Caco-2 (cell line): ENCODE data around the gene RNF186. TPM values are rescaled to one million over a fixed set of nuclear protein-coding genes. Genes with fewer than 3 reads are reported as not detected.

ENCODE experiments used
- BruUV-seq: library from RNA; stranded (reverse); fragments of 400-500 nt; replicated peaks from 2 replicates; lab custom pipeline; 2021; lab: Mats Ljungman, UMichigan
- CTCF ChIA-PET: fragments of 300-600 bp; sonication (Branson Sonifier 250); formaldehyde crosslinking; loops from one replicate; lab custom pipeline; 2022; ENCODE audit warnings: antibody characterized with exemption; lab: Charles Lee
- POLR2A ChIA-PET: fragments of 300-600 bp; sonication (Branson Sonifier 250); formaldehyde crosslinking; loops from one replicate; lab custom pipeline; 2022; ENCODE audit warnings: antibody characterized with exemption; lab: Charles Lee
- DNase-seq, 2 experiments: peaks; one replicate each; pipeline versions ENCODE4 v3.0.0 to v3.0.0-alpha.2; 2020 to 2022
- H3K27me3 ChIP-seq: replicated peaks from 2 replicates; pipeline ENCODE4 v1.6.0; 2011; ENCODE audit warnings: low read length; ENCODE audit not compliant: control insufficient read depth, insufficient read depth
- H3K36me3 ChIP-seq: 2 replicates; pipeline ENCODE4 v1.5.1; 2011; ENCODE audit warnings: low read length; ENCODE audit not compliant: control insufficient read depth, insufficient read depth
- H3K4me1 ChIP-seq: fragments of 250-450 bp; sonication (Bioruptor Pico); 2 replicates; pipeline ENCODE4 v1.5.1; 2020; ENCODE audit warnings: mild to moderate bottlenecking
- H3K4me3 ChIP-seq: 2 replicates; pipeline ENCODE4 v1.5.1; 2011; ENCODE audit warnings: low read depth, mild to moderate bottlenecking, control low read depth, low read length
- H3K9me3 ChIP-seq: fragments of 250-450 bp; sonication (Bioruptor Pico); 2 replicates; pipeline ENCODE4 v1.5.1; 2020; ENCODE audit warnings: mild to moderate bottlenecking, moderate library complexity
- H3K27ac Mint-ChIP-seq: one replicate; pipeline ENCODE4 v1.8.0; 2022; ENCODE audit warnings: mixed read lengths; ENCODE audit not compliant: unreplicated experiment
- H3K27me3 Mint-ChIP-seq: one replicate; pipeline ENCODE4 v1.8.0; 2022; ENCODE audit warnings: mixed read lengths; ENCODE audit not compliant: insufficient read depth, unreplicated experiment
- H3K36me3 Mint-ChIP-seq: one replicate; pipeline ENCODE4 v1.8.0; 2022; ENCODE audit warnings: mild to moderate bottlenecking, mixed read lengths; ENCODE audit not compliant: insufficient read depth, unreplicated experiment
- H3K4me1 Mint-ChIP-seq: one replicate; pipeline ENCODE4 v1.8.0; 2022; ENCODE audit warnings: low read depth, mixed read lengths; ENCODE audit not compliant: unreplicated experiment
- H3K4me3 Mint-ChIP-seq: one replicate; pipeline ENCODE4 v1.8.0; 2022; ENCODE audit warnings: mild to moderate bottlenecking, moderate library complexity, mixed read lengths; ENCODE audit not compliant: unreplicated experiment
- H3K9me3 Mint-ChIP-seq: one replicate; pipeline ENCODE4 v1.8.0; 2022; ENCODE audit warnings: mixed read lengths; ENCODE audit not compliant: unreplicated experiment
- intact Hi-C: fragments of 100-400 bp; cut with micrococcal nuclease; formaldehyde crosslinking; loops from one replicate; pipeline ENCODE4 v1.10.0; 2022; ENCODE audit not compliant: unreplicated experiment
- total RNA-seq: library from RNA; stranded (reverse); gene quantifications from 2 replicates; pipeline ENCODE4 v1.2.3, GENCODE V29; 2022
- TF ChIP-seq, protein P1 (sequence below), 2 experiments: fragments of 200-600 bp in 1 of 2; IDR thresholded peaks; 1 replicate in 1 of 2; 2 replicates in 1 of 2; pipeline versions ENCODE4 v1.5.1 to v1.8.0; 2011 to 2022; ENCODE audit warnings: antibody characterized with exemption in 1 of 2, control low read depth in 1 of 2, inconsistent platforms in 1 of 2, low read depth in 1 of 2, low read length in 1 of 2, mild to moderate bottlenecking in 1 of 2, moderate library complexity in 1 of 2; ENCODE audit not compliant: insufficient read depth in 1 of 2, severe bottlenecking in 1 of 2, unreplicated experiment in 1 of 2

Gene RNF186
- total RNA-seq, 1 experiment from 2014 or later, result not detected

GRCh38 chr1:19769211-19769932 is 45.7 kb downstream of the RNF186 start:
- Mint-ChIP-seq H3K36me3 (no peaks in the 10 kb centered on the region), H3K4me3 (no peak overlapping the region), H3K4me1 (no peaks in the 10 kb centered on the region), H3K27ac (no peak overlapping the region), H3K27me3 (no peaks in the 10 kb centered on the region), H3K9me3 (no peaks in the 10 kb centered on the region)
- no peaks in the 10 kb centered on the region for H3K27me3 ChIP-seq
- BruUV-seq, result no TSS peak
- H3K9me3 ChIP-seq, result no peaks in the 10 kb centered on the region
- H3K4me1 ChIP-seq, result no peaks in the 10 kb centered on the region
- ChIA-PET CTCF (no interaction called here), POLR2A (no interaction called here)
- TF ChIP-seq, protein P1, sequence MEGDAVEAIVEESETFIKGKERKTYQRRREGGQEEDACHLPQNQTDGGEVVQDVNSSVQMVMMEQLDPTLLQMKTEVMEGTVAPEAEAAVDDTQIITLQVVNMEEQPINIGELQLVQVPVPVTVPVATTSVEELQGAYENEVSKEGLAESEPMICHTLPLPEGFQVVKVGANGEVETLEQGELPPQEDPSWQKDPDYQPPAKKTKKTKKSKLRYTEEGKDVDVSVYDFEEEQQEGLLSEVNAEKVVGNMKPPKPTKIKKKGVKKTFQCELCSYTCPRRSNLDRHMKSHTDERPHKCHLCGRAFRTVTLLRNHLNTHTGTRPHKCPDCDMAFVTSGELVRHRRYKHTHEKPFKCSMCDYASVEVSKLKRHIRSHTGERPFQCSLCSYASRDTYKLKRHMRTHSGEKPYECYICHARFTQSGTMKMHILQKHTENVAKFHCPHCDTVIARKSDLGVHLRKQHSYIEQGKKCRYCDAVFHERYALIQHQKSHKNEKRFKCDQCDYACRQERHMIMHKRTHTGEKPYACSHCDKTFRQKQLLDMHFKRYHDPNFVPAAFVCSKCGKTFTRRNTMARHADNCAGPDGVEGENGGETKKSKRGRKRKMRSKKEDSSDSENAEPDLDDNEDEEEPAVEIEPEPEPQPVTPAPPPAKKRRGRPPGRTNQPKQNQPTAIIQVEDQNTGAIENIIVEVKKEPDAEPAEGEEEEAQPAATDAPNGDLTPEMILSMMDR (IDR thresholded peaks at IDR 0.05; ENCODE audit: insufficient read depth in 1 of 2, low read depth in 1 of 2, low read length in 1 of 2, severe bottlenecking in 1 of 2, unreplicated experiment in 1 of 2), result no peak
- no peaks in the 10 kb centered on the region for H3K36me3 ChIP-seq
- intact Hi-C loops, result no loop called here
- H3K4me3 ChIP-seq, result no peak overlapping the region
- DNase-seq, result no peak

GRCh38 chr1:19768353-19769210 is 46.5 kb downstream of the RNF186 start:
- H3K4me3 Mint-ChIP-seq, result no peak overlapping the region
- H3K4me1 Mint-ChIP-seq, result no peaks in the 10 kb centered on the region
- H3K27me3 ChIP-seq, result no peaks in the 10 kb centered on the region
- TF ChIP-seq, protein P1 (IDR thresholded peaks at IDR 0.05; ENCODE audit: insufficient read depth in 1 of 2, low read depth in 1 of 2, low read length in 1 of 2, severe bottlenecking in 1 of 2, unreplicated experiment in 1 of 2), result no peak
- intact Hi-C loops, result no loop called here
- H3K4me3 ChIP-seq, result no peak overlapping the region
- no peaks in the 10 kb centered on the region for H3K27me3 Mint-ChIP-seq
- H3K27ac Mint-ChIP-seq, result no peak overlapping the region
- POLR2A ChIA-PET, result no interaction called here
- H3K36me3 ChIP-seq, result no peaks in the 10 kb centered on the region
- DNase-seq, result no peak
- CTCF ChIA-PET, result no interaction called here
- H3K9me3 Mint-ChIP-seq, result no peaks in the 10 kb centered on the region
- H3K4me1 ChIP-seq, result no peaks in the 10 kb centered on the region
- no peaks in the 10 kb centered on the region for H3K9me3 ChIP-seq
- no peaks in the 10 kb centered on the region for H3K36me3 Mint-ChIP-seq
- BruUV-seq, result no TSS peak

- no peaks in the 10 kb centered on the region for H3K9me3 ChIP-seq
- H3K27me3 ChIP-seq, result no peaks in the 10 kb centered on the region
- H3K4me1 ChIP-seq, result no peaks in the 10 kb centered on the region
- intact Hi-C loops, result no loop called here
- Mint-ChIP-seq H3K4me3 (no peak overlapping the region), H3K4me1 (no peaks in the 10 kb centered on the region), H3K9me3 (no peaks in the 10 kb centered on the region), H3K27ac (no peak overlapping the region), H3K36me3 (no peaks in the 10 kb centered on the region), H3K27me3 (no peaks in the 10 kb centered on the region)
- no peak for DNase-seq
- POLR2A ChIA-PET, result no interaction called here
- no peaks in the 10 kb centered on the region for H3K36me3 ChIP-seq
- CTCF ChIA-PET, result no interaction called here
- H3K4me3 ChIP-seq, result no peak overlapping the region
- TF ChIP-seq, protein P1 (IDR thresholded peaks at IDR 0.05; ENCODE audit: insufficient read depth in 1 of 2, low read depth in 1 of 2, low read length in 1 of 2, severe bottlenecking in 1 of 2, unreplicated experiment in 1 of 2), result no peak
- BruUV-seq, result no TSS peak
These were observed 49.5 kb downstream of the RNF186 start for GRCh38 chr1:19765623-19766022.
